Smooth muscle cell (in vitro differentiated cells): Measurements from ENCODE around the gene ECI2. TPM values are rescaled to one million over a fixed set of nuclear protein-coding genes. Genes with fewer than 3 reads are reported as not detected.

ENCODE experiments used
- DNase-seq: peaks from one replicate; lab custom pipeline; 2025; ENCODE audit not compliant: unreplicated experiment; lab: John Stamatoyannopoulos, UW
- H2AFZ ChIP-seq: fragments of 200-600 bp; sonication (generic); 2 replicates; pipeline ENCODE4 v1.6.0; 2016; ENCODE audit warnings: antibody characterized with exemption, low read depth, mild to moderate bottlenecking
- H3F3A ChIP-seq: fragments of 200-600 bp; sonication (generic); 2 replicates; pipeline ENCODE4 v1.6.0; 2017; ENCODE audit warnings: antibody characterized with exemption, low read depth
- H3K27ac ChIP-seq: fragments of 200-600 bp; sonication (generic); 2 replicates; pipeline ENCODE4 v1.5.1; 2016; ENCODE audit warnings: low read depth, mild to moderate bottlenecking
- H3K27me3 ChIP-seq: fragments of 200-600 bp; sonication (generic); 2 replicates; pipeline ENCODE4 v1.6.1; 2016; ENCODE audit warnings: low read depth, mild to moderate bottlenecking
- H3K36me3 ChIP-seq: fragments of 200-600 bp; sonication (generic); 2 replicates; pipeline ENCODE4 v1.5.1; 2016; ENCODE audit warnings: low read depth
- H3K4me1 ChIP-seq: fragments of 200-600 bp; sonication (generic); 2 replicates; pipeline ENCODE4 v1.5.1; 2016; ENCODE audit warnings: low read depth
- H3K4me2 ChIP-seq: fragments of 200-600 bp; sonication (generic); 2 replicates; pipeline ENCODE4 v1.6.0; 2016; ENCODE audit warnings: mild to moderate bottlenecking
- H3K4me3 ChIP-seq: fragments of 200-600 bp; sonication (generic); 2 replicates; pipeline ENCODE4 v1.5.1; 2016; ENCODE audit warnings: mild to moderate bottlenecking
- H3K79me2 ChIP-seq: fragments of 200-600 bp; sonication (generic); 2 replicates; pipeline ENCODE4 v1.6.0; 2016; ENCODE audit warnings: low read depth, mild to moderate bottlenecking
- H3K9ac ChIP-seq: fragments of 200-600 bp; sonication (generic); 2 replicates; pipeline ENCODE4 v1.6.0; 2016; ENCODE audit warnings: low read depth
- H3K9me3 ChIP-seq: fragments of 200-600 bp; sonication (generic); replicated peaks from 2 replicates; pipeline ENCODE4 v1.5.1; 2016; ENCODE audit warnings: low read depth
- H4K20me1 ChIP-seq: fragments of 200-600 bp; sonication (generic); 2 replicates; pipeline ENCODE4 v1.6.0; 2016; ENCODE audit warnings: low read depth
- CTCF ChIP-seq: fragments of 200-600 bp; sonication (generic); IDR thresholded peaks from 2 replicates; pipeline ENCODE4 v1.5.1; 2017; ENCODE audit warnings: borderline replicate concordance, mild to moderate bottlenecking, antibody characterized with exemption; ENCODE audit not compliant: insufficient read depth, poor library complexity, severe bottlenecking
- WGBS: methylation state at CpG from one replicate; pipeline ENCODE4 v1.1.7; 2016; ENCODE audit warnings: low lambda C conversion rate; 5-methylcytosine and 5-hydroxymethylcytosine counted together
- polyA plus RNA-seq: library from polyadenylated mRNA; unstranded; fragments of >200 nt; fragmentation: Nextera tagmentation; extraction: Ambion mirVana; gene quantifications from 2 replicates; pipeline ENCODE4 v1.2.1, GENCODE V29; 2016
- total RNA-seq: library from RNA; depleted of rRNA; stranded (reverse); fragments of >200 nt; gene quantifications from 2 replicates; pipeline ENCODE4 v1.2.3, GENCODE V29; 2014

The ECI2 gene
- total and polyA plus RNA-seq, 2 experiments from 2014 or later, result 62.0 to 69.8 TPM

DNA sequence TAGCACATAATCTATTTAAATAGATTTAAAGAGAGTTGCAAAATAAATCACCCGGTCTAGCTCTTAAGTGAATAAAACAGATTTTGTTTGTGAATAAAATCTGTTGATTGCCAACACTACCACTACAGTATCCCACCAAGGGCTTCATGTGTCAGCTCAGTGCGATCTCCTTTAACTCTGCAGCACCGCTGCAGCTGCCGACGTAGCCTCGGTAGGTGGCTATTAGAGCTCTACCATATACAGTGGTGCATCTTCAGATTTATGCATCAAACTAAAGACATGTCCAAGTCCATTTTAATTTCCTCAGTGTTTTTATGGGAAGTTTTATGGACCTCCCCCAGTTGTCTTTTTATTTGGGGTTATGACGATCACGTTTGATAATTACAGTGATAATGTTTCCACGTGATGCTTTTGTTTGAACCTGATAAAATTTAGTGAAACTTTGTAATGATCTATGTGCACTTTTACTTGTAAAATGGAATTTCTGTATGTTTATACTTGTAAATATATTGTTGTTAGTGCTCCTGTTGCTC is 26.7 kb downstream of the ECI2 start:
- H3K4me3 ChIP-seq, result no peak overlapping the region
- H3K79me2 ChIP-seq, result no peaks in the 10 kb centered on the region
- peaks cover 9% of the 10 kb centered on the region for H3K27me3 ChIP-seq
- WGBS, result 91% methylated on average over 9 of the region's 9 CpGs
- H3K9me3 ChIP-seq, result no peaks in the 10 kb centered on the region
- no peak for DNase-seq
- H3F3A ChIP-seq, result no peaks in the 10 kb centered on the region
- H3K36me3 ChIP-seq, result no peaks in the 10 kb centered on the region
- H3K9ac ChIP-seq, result no peak overlapping the region
- H3K4me1 ChIP-seq, result no peaks in the 10 kb centered on the region
- H3K27ac ChIP-seq, result no peak overlapping the region
- H2AFZ ChIP-seq, result no peak overlapping the region
- H3K4me2 ChIP-seq, result no peak overlapping the region
- no peak for TF ChIP-seq CTCF
- no peaks in the 10 kb centered on the region for H4K20me1 ChIP-seq

DNA sequence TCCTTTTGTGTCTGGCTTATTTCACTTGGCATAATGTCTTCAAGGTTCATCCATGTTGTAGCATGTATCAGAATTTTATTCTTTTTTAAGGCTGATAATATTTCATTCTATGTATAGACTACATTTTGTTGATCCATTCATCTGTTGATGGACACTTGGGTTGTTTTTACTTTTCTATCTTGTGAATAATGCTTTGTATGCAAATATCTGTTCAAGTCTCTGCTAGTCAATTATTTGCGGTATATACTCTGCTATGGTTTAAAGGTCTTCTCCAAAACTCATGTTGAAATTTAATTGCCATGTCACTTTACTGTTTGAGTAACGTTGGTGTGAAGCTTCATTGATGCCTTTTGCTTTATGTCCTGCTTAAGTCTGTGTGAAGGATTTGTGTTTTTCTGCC is 27.5 kb downstream of the ECI2 start:
- 90% methylated on average over 2 of the region's 2 CpGs for WGBS
- no peak overlapping the region for H2AFZ ChIP-seq
- no peaks in the 10 kb centered on the region for H3K9me3 ChIP-seq
- DNase-seq, result no peak
- H4K20me1 ChIP-seq, result no peaks in the 10 kb centered on the region
- H3K4me1 ChIP-seq, result no peaks in the 10 kb centered on the region
- no peaks in the 10 kb centered on the region for H3F3A ChIP-seq
- no peaks in the 10 kb centered on the region for H3K79me2 ChIP-seq
- H3K27ac ChIP-seq, result no peak overlapping the region
- peaks cover 9% of the 10 kb centered on the region for H3K27me3 ChIP-seq
- no peak for TF ChIP-seq CTCF
- H3K4me3 ChIP-seq, result no peak overlapping the region
- H3K36me3 ChIP-seq, result no peaks in the 10 kb centered on the region
- H3K4me2 ChIP-seq, result no peak overlapping the region
- H3K9ac ChIP-seq, result no peak overlapping the region

- Histone ChIP-seq H3F3A (no peaks in the 10 kb centered on the region), H4K20me1 (no peaks in the 10 kb centered on the region), H3K9me3 (no peaks in the 10 kb centered on the region), H3K4me2 (no peak overlapping the region), H3K27ac (no peak overlapping the region), H2AFZ (no peak overlapping the region), H3K9ac (no peak overlapping the region), H3K36me3 (no peaks in the 10 kb centered on the region), H3K4me3 (no peak overlapping the region), H3K79me2 (no peaks in the 10 kb centered on the region), H3K27me3 (peaks cover 9% of the 10 kb centered on the region), H3K4me1 (no peaks in the 10 kb centered on the region)
- no peak for TF ChIP-seq CTCF
- WGBS, result 83% methylated on average over 4 of the region's 4 CpGs
- no peak for DNase-seq
Measured at GRCh38 chr6:4105980-4106536, 29.3 kb downstream of the ECI2 start.

DNA sequence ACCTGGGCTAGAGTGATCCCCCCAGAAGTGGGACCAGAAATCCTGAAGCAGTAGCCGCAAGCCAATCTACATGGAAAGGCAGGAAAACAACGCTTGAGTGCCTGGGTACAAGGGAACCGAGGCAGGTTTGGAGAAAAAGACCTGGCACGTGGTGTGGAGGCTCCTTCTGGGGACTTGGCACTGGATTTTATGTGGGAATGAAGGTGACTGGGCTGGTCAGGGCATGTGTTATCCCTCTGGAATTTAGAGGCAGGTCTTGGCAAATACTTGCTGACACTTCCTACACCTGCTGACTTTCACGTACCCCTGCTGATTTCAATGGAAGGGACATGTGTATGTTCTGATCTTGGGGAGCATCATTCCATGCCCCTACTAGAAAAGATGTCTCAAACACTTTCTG is 31.4 kb downstream of the ECI2 start:
- no peak overlapping the region for H3K27ac ChIP-seq
- no peak overlapping the region for H3K4me2 ChIP-seq
- no peak for TF ChIP-seq CTCF

More for the DNA sequence above, 31.4 kb downstream of the ECI2 start:
- Histone ChIP-seq H3K4me1 (no peaks in the 10 kb centered on the region), H2AFZ (no peak overlapping the region), H3K27me3 (peaks cover 9% of the 10 kb centered on the region), H3K36me3 (no peaks in the 10 kb centered on the region), H3F3A (no peaks in the 10 kb centered on the region), H3K79me2 (no peaks in the 10 kb centered on the region), H3K4me3 (no peak overlapping the region), H4K20me1 (no peaks in the 10 kb centered on the region), H3K9ac (no peak overlapping the region), H3K9me3 (no peaks in the 10 kb centered on the region)
- no peak for DNase-seq
- 87% methylated on average over 5 of the region's 5 CpGs for WGBS
